WTC11 (cell line): ENCODE measurements around the gene CHAT.

Source experiments
- ATF1 ChIP-seq: sonication (generic); formaldehyde crosslinking; IDR thresholded peaks from 2 replicates; pipeline ENCODE4 v1.8.1; 2023; ENCODE audit warnings: mild to moderate bottlenecking, moderate library complexity, missing genetic modification reagents
- PRDM15 ChIP-seq: sonication (generic); formaldehyde crosslinking; IDR thresholded peaks from 2 replicates; pipeline ENCODE4 v1.8.0; 2022; ENCODE audit warnings: missing genetic modification reagents
- STAT6 ChIP-seq: sonication (generic); formaldehyde crosslinking; conservative IDR thresholded peaks from 2 replicates; pipeline ENCODE4 v1.8.1; 2023; ENCODE audit warnings: mild to moderate bottlenecking, low read depth, missing genetic modification reagents, moderate library complexity
- TP53 ChIP-seq: sonication (generic); formaldehyde crosslinking; IDR thresholded peaks from 2 replicates; pipeline ENCODE4 v1.8.1; 2023; ENCODE audit warnings: mild to moderate bottlenecking, missing genetic modification reagents
- ZBTB21 ChIP-seq: sonication (generic); formaldehyde crosslinking; IDR thresholded peaks from 2 replicates; pipeline ENCODE4 v1.8.1; 2023; ENCODE audit warnings: mild to moderate bottlenecking, missing genetic modification reagents, borderline replicate concordance
- TF ChIP-seq, protein P1 (sequence below): fragments of 200-600 bp; IDR thresholded peaks from 2 replicates; pipeline ENCODE4 v1.8.0; 2022; ENCODE audit warnings: antibody characterized with exemption
- TF ChIP-seq, protein P2 (sequence below): sonication (generic); formaldehyde crosslinking; conservative IDR thresholded peaks from 2 replicates; pipeline ENCODE4 v1.8.1; 2022; ENCODE audit warnings: mild to moderate bottlenecking, missing genetic modification reagents
- TF ChIP-seq, protein P3 (sequence below): sonication (generic); formaldehyde crosslinking; IDR thresholded peaks from 2 replicates; pipeline ENCODE4 v1.8.0; 2022; ENCODE audit warnings: mild to moderate bottlenecking, missing genetic modification reagents

GRCh38 chr10:49694466-49694865, 80.6 kb downstream of the CHAT start:
- TF ChIP-seq, protein P1, sequence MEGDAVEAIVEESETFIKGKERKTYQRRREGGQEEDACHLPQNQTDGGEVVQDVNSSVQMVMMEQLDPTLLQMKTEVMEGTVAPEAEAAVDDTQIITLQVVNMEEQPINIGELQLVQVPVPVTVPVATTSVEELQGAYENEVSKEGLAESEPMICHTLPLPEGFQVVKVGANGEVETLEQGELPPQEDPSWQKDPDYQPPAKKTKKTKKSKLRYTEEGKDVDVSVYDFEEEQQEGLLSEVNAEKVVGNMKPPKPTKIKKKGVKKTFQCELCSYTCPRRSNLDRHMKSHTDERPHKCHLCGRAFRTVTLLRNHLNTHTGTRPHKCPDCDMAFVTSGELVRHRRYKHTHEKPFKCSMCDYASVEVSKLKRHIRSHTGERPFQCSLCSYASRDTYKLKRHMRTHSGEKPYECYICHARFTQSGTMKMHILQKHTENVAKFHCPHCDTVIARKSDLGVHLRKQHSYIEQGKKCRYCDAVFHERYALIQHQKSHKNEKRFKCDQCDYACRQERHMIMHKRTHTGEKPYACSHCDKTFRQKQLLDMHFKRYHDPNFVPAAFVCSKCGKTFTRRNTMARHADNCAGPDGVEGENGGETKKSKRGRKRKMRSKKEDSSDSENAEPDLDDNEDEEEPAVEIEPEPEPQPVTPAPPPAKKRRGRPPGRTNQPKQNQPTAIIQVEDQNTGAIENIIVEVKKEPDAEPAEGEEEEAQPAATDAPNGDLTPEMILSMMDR, result no peak
- TF ChIP-seq, protein P2, sequence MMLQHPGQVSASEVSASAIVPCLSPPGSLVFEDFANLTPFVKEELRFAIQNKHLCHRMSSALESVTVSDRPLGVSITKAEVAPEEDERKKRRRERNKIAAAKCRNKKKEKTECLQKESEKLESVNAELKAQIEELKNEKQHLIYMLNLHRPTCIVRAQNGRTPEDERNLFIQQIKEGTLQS (CRISPR knock-in tag), result no peak
- no peak for TF ChIP-seq STAT6 (CRISPR knock-in tag)
- TF ChIP-seq TP53, result no peak
- TF ChIP-seq, protein P3, sequence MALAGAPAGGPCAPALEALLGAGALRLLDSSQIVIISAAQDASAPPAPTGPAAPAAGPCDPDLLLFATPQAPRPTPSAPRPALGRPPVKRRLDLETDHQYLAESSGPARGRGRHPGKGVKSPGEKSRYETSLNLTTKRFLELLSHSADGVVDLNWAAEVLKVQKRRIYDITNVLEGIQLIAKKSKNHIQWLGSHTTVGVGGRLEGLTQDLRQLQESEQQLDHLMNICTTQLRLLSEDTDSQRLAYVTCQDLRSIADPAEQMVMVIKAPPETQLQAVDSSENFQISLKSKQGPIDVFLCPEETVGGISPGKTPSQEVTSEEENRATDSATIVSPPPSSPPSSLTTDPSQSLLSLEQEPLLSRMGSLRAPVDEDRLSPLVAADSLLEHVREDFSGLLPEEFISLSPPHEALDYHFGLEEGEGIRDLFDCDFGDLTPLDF, result no peak
- TF ChIP-seq ATF1, result no peak
- no peak for TF ChIP-seq ZBTB21
- no peak for TF ChIP-seq PRDM15
